Smooth muscle cell (in vitro differentiated cells): ENCODE results near the gene SLC25A45. TPM values are rescaled to one million over a fixed set of nuclear protein-coding genes. Genes with fewer than 3 reads are reported as not detected.

Source experiments
- DNase-seq: peaks from one replicate; lab custom pipeline; 2025; ENCODE audit not compliant: unreplicated experiment; lab: John Stamatoyannopoulos, UW
- H2AFZ ChIP-seq: fragments of 200-600 bp; sonication (generic); 2 replicates; pipeline ENCODE4 v1.6.0; 2016; ENCODE audit warnings: antibody characterized with exemption, low read depth, mild to moderate bottlenecking
- H3F3A ChIP-seq: fragments of 200-600 bp; sonication (generic); 2 replicates; pipeline ENCODE4 v1.6.0; 2017; ENCODE audit warnings: antibody characterized with exemption, low read depth
- H3K27ac ChIP-seq: fragments of 200-600 bp; sonication (generic); 2 replicates; pipeline ENCODE4 v1.5.1; 2016; ENCODE audit warnings: low read depth, mild to moderate bottlenecking
- H3K27me3 ChIP-seq: fragments of 200-600 bp; sonication (generic); 2 replicates; pipeline ENCODE4 v1.6.1; 2016; ENCODE audit warnings: low read depth, mild to moderate bottlenecking
- H3K36me3 ChIP-seq: fragments of 200-600 bp; sonication (generic); 2 replicates; pipeline ENCODE4 v1.5.1; 2016; ENCODE audit warnings: low read depth
- H3K4me1 ChIP-seq: fragments of 200-600 bp; sonication (generic); 2 replicates; pipeline ENCODE4 v1.5.1; 2016; ENCODE audit warnings: low read depth
- H3K4me2 ChIP-seq: fragments of 200-600 bp; sonication (generic); 2 replicates; pipeline ENCODE4 v1.6.0; 2016; ENCODE audit warnings: mild to moderate bottlenecking
- H3K4me3 ChIP-seq: fragments of 200-600 bp; sonication (generic); 2 replicates; pipeline ENCODE4 v1.5.1; 2016; ENCODE audit warnings: mild to moderate bottlenecking
- H3K79me2 ChIP-seq: fragments of 200-600 bp; sonication (generic); 2 replicates; pipeline ENCODE4 v1.6.0; 2016; ENCODE audit warnings: low read depth, mild to moderate bottlenecking
- H3K9ac ChIP-seq: fragments of 200-600 bp; sonication (generic); 2 replicates; pipeline ENCODE4 v1.6.0; 2016; ENCODE audit warnings: low read depth
- H3K9me3 ChIP-seq: fragments of 200-600 bp; sonication (generic); replicated peaks from 2 replicates; pipeline ENCODE4 v1.5.1; 2016; ENCODE audit warnings: low read depth
- H4K20me1 ChIP-seq: fragments of 200-600 bp; sonication (generic); 2 replicates; pipeline ENCODE4 v1.6.0; 2016; ENCODE audit warnings: low read depth
- WGBS: methylation state at CpG from one replicate; pipeline ENCODE4 v1.1.7; 2016; ENCODE audit warnings: low lambda C conversion rate; 5-methylcytosine and 5-hydroxymethylcytosine counted together
- polyA plus RNA-seq: library from polyadenylated mRNA; unstranded; fragments of >200 nt; fragmentation: Nextera tagmentation; extraction: Ambion mirVana; gene quantifications from 2 replicates; pipeline ENCODE4 v1.2.1, GENCODE V29; 2016
- total RNA-seq: library from RNA; depleted of rRNA; stranded (reverse); fragments of >200 nt; gene quantifications from 2 replicates; pipeline ENCODE4 v1.2.3, GENCODE V29; 2014
- TF ChIP-seq, protein P1 (sequence below): fragments of 200-600 bp; sonication (generic); IDR thresholded peaks from 2 replicates; pipeline ENCODE4 v1.5.1; 2017; ENCODE audit warnings: borderline replicate concordance, mild to moderate bottlenecking, antibody characterized with exemption; ENCODE audit not compliant: insufficient read depth, poor library complexity, severe bottlenecking

Gene SLC25A45
- total and polyA plus RNA-seq, 2 experiments from 2014 or later, result 0.81 to 3.4 TPM

DNA sequence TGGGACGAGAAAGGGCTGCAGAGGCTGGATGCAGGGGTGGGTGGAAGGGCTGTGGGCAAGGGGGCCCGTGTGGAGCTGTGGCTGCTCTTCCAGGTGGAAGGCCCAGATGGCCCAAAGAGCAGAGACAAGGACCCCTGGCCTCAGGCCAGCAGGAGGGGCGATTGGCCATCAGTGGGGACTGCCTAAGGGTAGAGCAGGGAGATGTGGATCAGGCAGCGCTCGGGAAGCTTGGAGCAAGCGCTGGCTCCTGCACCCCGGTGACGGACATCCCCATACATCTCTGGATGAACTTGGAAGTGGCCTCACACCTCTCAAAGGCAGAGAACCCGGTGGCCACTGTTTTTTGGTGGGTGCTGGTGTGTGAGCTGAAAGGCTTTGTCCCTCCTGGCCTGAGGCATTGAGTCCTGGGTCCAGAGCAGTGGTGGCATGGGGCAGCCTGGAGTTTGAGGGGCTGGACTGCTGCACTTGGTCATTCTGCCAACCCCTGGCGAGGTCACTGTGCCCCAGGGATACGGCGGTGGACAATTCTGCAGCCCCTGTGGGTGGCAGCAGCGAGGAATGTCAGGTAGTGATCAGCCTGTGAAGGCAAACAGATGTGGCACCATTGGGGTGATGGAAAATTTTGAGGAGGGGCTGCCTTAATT, 9.9 kb upstream of the SLC25A45 start:
- no peak overlapping the region for H2AFZ ChIP-seq
- H3K4me1 ChIP-seq, result peaks cover 20% of the 10 kb centered on the region
- DNase-seq, result no peak
- no peaks in the 10 kb centered on the region for H3K36me3 ChIP-seq
- H3K9ac ChIP-seq, result no peak overlapping the region
- no peaks in the 10 kb centered on the region for H3K27me3 ChIP-seq
- no peak overlapping the region for H3K4me2 ChIP-seq
- no peaks in the 10 kb centered on the region for H3K9me3 ChIP-seq
- WGBS, result 86% methylated on average over 13 of the region's 13 CpGs
- H3K27ac ChIP-seq, result no peak overlapping the region
- TF ChIP-seq, protein P1, sequence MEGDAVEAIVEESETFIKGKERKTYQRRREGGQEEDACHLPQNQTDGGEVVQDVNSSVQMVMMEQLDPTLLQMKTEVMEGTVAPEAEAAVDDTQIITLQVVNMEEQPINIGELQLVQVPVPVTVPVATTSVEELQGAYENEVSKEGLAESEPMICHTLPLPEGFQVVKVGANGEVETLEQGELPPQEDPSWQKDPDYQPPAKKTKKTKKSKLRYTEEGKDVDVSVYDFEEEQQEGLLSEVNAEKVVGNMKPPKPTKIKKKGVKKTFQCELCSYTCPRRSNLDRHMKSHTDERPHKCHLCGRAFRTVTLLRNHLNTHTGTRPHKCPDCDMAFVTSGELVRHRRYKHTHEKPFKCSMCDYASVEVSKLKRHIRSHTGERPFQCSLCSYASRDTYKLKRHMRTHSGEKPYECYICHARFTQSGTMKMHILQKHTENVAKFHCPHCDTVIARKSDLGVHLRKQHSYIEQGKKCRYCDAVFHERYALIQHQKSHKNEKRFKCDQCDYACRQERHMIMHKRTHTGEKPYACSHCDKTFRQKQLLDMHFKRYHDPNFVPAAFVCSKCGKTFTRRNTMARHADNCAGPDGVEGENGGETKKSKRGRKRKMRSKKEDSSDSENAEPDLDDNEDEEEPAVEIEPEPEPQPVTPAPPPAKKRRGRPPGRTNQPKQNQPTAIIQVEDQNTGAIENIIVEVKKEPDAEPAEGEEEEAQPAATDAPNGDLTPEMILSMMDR, result no peak
- H3F3A ChIP-seq, result peaks cover 16% of the 10 kb centered on the region
- peaks cover 50% of the 10 kb centered on the region for H4K20me1 ChIP-seq
- peaks cover 61% of the 10 kb centered on the region for H3K79me2 ChIP-seq
- no peak overlapping the region for H3K4me3 ChIP-seq

DNA sequence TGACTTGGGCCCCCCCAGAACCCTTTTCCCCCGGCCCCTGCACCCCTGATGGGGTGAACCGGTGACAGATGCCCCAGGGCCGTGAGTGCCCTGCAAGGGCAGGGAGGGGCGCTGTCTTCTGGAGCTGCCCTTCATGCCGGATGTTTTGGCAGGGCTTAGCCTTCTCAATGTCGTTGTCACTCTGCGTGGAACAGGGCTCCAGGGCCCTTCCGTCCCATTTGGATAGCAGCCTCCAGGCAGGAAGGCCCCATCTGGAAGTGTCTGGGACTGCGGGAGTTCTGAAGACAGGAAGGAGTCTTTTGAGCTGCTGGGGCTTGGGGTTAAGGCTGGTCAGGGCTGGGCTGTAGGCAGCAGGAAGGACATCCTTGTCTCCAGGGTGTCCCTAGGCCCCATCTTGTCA, 8.6 kb upstream of the SLC25A45 start:
- H3K9me3 ChIP-seq, result no peaks in the 10 kb centered on the region
- H3K36me3 ChIP-seq, result no peaks in the 10 kb centered on the region
- peaks cover 70% of the 10 kb centered on the region for H3K79me2 ChIP-seq
- peak overlapping the region; percentile 54 for H3K9ac ChIP-seq
- peak overlapping the region; percentile 26 for H3K4me3 ChIP-seq
- H3K27ac ChIP-seq, result peak overlapping the region; percentile 83
- no peaks in the 10 kb centered on the region for H3K27me3 ChIP-seq
- no peak overlapping the region for H2AFZ ChIP-seq
- WGBS, result 37% methylated on average over 9 of the region's 9 CpGs
- peaks cover 48% of the 10 kb centered on the region for H4K20me1 ChIP-seq
- TF ChIP-seq, protein P1, result no peak
- H3K4me2 ChIP-seq, result peak overlapping the region; percentile 83
- DNase-seq, result no peak
- H3F3A ChIP-seq, result peaks cover 19% of the 10 kb centered on the region
- H3K4me1 ChIP-seq, result peaks cover 30% of the 10 kb centered on the region

DNA sequence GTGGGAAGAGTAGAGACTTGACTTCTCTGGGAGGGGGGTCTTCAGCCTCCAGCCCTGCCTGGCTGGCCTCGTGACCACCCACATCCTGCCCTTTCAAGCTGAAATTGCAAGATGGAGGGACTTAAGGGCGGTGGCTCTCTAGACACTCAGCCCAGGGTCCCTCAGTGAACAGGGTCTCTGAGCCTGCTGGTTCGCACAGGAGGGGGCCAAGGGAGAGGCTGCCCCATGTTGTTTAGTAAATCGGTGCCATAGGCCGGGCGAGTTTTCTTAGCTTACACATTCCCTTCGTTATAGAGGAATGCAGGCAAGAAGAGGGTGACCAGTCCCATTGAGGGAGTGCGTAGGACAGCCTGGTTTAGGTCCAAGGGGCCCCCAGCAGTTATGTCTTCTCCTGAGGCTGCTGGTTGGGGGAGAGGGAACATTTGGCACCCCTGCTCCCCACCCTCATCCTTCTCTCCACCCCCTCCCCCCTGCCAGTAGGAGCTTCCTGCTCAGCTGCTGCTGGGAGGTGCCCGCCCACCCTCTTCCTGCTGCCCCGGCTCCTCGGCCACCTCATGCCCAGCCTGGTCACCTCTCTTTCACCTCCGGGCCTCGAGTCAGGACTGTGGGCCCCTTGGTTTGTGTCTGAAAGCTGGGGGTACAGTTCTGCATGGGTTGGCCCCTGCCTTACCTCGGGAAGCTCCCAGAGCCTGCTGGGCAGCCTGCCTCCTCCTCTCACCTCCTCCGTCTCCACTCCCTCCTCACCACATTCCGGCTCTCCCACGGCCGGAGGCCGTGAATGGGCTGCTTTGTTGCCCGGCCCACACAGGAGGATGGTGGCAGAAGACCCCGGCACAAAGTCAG, 7.9 kb upstream of the SLC25A45 start:
- Histone ChIP-seq H3K9ac (peak overlapping the region; percentile 54), H3K36me3 (no peaks in the 10 kb centered on the region), H3K4me2 (peak overlapping the region; percentile 83), H3K27ac (peak overlapping the region; percentile 83), H3F3A (peaks cover 22% of the 10 kb centered on the region), H3K4me1 (peaks cover 31% of the 10 kb centered on the region), H3K9me3 (no peaks in the 10 kb centered on the region), H3K4me3 (peak overlapping the region; percentile 26), H3K27me3 (no peaks in the 10 kb centered on the region), H4K20me1 (peaks cover 48% of the 10 kb centered on the region), H3K79me2 (peaks cover 70% of the 10 kb centered on the region), H2AFZ (no peak overlapping the region)
- 36% methylated on average over 19 of the region's 21 CpGs for WGBS
- TF ChIP-seq, protein P1, result no peak
- no peak for DNase-seq
